Activated CD4-positive, alpha-beta T cell treated with anti-CD3 and anti-CD28 coated beads, Interleukin-2, amount 10 ng/mL, durations not matched to agents 24 days and 14 days (primary cell): ENCODE measurements around the gene BORA. TPM values are rescaled to one million over a fixed set of nuclear protein-coding genes. Genes with fewer than 3 reads are reported as not detected.
"Not testable (repeated sequence)": the region's sequence is repeated elsewhere in the genome, so short reads cannot be mapped to it uniquely, and the experiment has no call there.

Experiments
- DNase-seq: peaks from one replicate; pipeline ENCODE4 v3.0.0; 2022
- H3K27ac Mint-ChIP-seq: one replicate; pipeline ENCODE4 v1.8.0; 2022; ENCODE audit warnings: mild to moderate bottlenecking, mixed read lengths
- H3K27me3 Mint-ChIP-seq: one replicate; pipeline ENCODE4 v1.8.0; 2022; ENCODE audit warnings: mixed read lengths
- H3K36me3 Mint-ChIP-seq: one replicate; pipeline ENCODE4 v1.8.0; 2022; ENCODE audit warnings: low read depth, mild to moderate bottlenecking, mixed read lengths
- H3K4me1 Mint-ChIP-seq: one replicate; pipeline ENCODE4 v1.8.0; 2021; ENCODE audit warnings: mixed read lengths
- H3K4me3 Mint-ChIP-seq: one replicate; pipeline ENCODE4 v1.8.0; 2022; ENCODE audit warnings: mild to moderate bottlenecking, moderate library complexity, mixed read lengths
- H3K9me3 Mint-ChIP-seq: one replicate; pipeline ENCODE4 v1.8.0; 2021; ENCODE audit warnings: mixed read lengths
- intact Hi-C: fragments of 100-400 bp; cut with micrococcal nuclease; formaldehyde crosslinking; loops from one replicate; pipeline ENCODE4 v1.15.1; 2023
- total RNA-seq: library from RNA; stranded (reverse); gene quantifications from 2 replicates; pipeline ENCODE4 v1.2.3, GENCODE V29; 2022

BORA gene
- total RNA-seq, result 17.3 and 18.1 TPM in 2 replicates

DNA sequence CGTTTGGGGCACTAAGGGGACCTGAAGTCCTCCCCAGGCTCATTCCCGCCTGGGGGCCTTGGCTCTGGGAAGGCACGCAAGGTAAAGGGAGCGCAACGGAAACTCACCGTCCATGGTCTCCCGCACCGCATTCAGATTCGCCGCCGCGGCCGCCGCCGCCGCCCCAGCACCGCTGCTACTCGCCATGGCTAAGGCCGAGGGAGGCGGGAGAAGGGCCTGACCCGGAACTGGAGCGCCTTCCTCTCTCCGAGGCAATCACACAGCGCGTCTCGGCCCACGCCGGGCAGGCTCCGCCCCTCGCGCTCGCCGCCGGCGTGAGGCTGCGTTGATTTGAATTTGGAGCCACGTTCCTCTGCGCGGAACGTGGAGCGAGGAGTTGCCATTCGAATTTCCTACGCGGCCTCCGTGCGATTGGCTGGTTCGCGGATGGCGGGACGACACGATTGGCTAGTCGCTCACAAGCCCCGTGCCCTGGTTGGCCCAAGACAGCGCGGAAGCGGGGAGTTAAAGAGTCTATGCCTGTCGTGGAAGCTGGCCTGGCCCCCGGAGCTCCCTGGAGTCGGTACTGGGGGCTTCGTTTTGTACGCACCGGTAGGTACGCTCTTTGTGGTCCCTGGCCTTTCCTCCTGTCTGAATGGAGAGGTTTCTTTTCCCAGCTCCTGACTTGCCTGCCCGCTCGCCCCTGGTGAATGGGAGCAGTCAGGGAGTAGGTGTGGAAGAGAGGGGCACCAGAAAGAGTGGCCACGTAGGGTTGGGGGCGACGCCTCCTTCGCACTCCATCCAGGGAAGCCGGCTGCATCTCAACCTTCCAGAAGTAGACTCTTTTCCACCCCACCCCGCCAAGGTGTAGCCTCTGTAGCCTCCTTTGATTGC is at the start of gene BORA, which contains the start of gene MZT1:
BORA (plus strand) TSS at position 507 of the 873 bp plus-strand sequence. CDS start 1,018 bp downstream, outside the sequence.
MZT1 (minus strand) TSS at position 213 of the 873 bp plus-strand sequence; CDS start at position 186, 27 bp downstream.
- intact Hi-C loops, result loop anchor here (1.0 to 5.0 kb wide), 4 partner anchors 17 to 1405 kb away; partner anchors contain the start of genes DIS3 and KLF12
- Mint-ChIP-seq H3K4me1 (peaks cover 48% of the 10 kb centered on the region), H3K4me3 (peak within 1 kb of the TSS; percentile 96), H3K36me3 (peaks cover 42% of the 10 kb centered on the region), H3K27me3 (no peaks in the 10 kb centered on the region), H3K9me3 (no peaks in the 10 kb centered on the region), H3K27ac (peak within 1 kb of the TSS; percentile 94)
- DNase-seq, result peak; percentile 99

DNA sequence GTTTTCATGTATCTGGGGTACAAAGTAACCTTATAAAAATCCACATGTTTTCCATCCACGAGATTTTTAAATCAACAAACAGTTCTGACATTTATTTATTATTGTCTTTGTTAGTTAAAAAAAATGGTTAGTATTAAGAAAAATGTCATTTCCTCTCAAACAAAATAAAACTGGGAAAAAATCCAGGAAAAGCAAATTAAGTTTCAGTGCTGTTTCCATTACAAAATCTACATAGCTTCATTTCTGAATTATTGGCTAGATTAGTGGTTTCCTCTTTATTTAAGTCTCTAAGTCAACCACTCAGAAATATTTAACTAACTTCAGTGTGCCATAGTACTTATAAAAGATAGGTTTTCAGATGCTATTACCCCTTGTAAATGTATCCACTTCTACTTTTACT is 49.4 kb upstream of the BORA start:
- DNase-seq, result no peak
- H3K27ac Mint-ChIP-seq, result no peak overlapping the region
- H3K27me3 Mint-ChIP-seq, result no peaks in the 10 kb centered on the region
- no peak overlapping the region for H3K4me3 Mint-ChIP-seq
- H3K9me3 Mint-ChIP-seq, result no peaks in the 10 kb centered on the region
- intact Hi-C loops, result no loop called here
- H3K36me3 Mint-ChIP-seq, result no peaks in the 10 kb centered on the region
- no peaks in the 10 kb centered on the region for H3K4me1 Mint-ChIP-seq

DNA sequence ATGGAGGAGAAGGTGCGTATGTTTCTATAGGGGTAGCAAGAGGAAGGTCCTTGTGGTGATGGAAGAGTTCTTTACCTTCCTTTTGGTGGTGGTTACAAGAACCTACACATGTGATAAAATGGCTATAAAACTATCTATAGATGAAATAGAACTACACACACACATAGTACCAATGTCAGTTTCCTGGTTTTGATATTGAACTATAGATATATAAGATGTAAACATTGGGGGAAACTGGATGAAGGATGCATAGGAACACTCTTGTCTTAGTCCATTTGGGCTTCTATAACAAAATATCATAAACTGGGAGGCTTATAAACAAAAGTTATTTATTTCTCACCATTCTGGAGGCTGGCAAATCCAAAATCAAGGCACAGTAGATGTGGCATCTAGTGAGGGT is 47.4 kb upstream of the BORA start:
- intact Hi-C loops, result no loop called here
- no peaks in the 10 kb centered on the region for H3K36me3 Mint-ChIP-seq
- no peaks in the 10 kb centered on the region for H3K9me3 Mint-ChIP-seq
- DNase-seq, result no peak
- H3K4me3 Mint-ChIP-seq, result no peak overlapping the region
- H3K27ac Mint-ChIP-seq, result no peak overlapping the region
- H3K4me1 Mint-ChIP-seq, result no peaks in the 10 kb centered on the region
- H3K27me3 Mint-ChIP-seq, result peaks cover 3% of the 10 kb centered on the region

DNA sequence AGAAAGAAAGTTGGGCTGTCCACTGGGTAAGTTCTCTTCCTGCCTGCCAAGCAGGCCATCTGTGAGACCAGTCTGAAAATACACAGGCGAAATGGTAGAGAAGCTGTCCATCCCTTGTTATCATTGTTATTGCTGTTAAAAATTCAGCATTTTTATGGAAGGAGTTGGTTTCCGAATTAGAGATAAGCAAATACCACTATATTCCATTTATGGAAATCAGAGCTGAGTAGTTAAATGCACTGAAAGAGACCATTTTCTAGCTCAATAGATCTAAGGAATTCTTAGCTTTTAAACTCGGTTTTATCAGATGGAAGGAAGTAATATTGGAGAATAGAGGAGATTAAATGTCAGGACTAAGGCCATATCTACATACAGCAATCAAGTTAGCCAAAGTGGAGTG is 41.0 kb upstream of the BORA start:
- Mint-ChIP-seq H3K27ac (no peak overlapping the region), H3K27me3 (peaks cover 18% of the 10 kb centered on the region), H3K4me1 (no peaks in the 10 kb centered on the region), H3K4me3 (no peak overlapping the region), H3K9me3 (no peaks in the 10 kb centered on the region), H3K36me3 (no peaks in the 10 kb centered on the region)
- intact Hi-C loops, result no loop called here
- DNase-seq, result no peak

DNA sequence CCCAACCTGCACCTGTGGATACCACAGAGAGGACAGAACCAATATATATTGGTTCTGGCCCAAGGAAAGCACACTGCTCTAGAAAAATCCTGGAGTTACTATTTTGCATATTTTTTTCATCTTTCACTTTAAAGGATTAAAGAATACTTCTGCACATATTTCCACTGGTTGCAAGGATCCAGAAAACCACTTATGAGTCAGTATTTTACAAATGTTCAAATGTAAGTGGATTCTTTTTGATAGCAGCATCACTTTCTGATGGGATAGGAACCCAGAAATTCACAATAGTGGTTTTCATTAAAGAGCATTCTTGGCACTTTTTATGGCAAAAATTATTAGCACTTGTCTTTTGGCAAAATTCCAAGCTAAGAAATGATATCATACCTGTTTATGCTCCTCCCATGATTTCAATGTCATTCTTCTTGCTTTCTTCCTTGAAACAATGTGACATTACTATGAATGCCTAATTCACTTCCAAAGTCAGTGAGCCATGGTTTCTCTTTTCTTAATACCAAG is 38.5 kb upstream of the BORA start:
- Mint-ChIP-seq H3K27ac (no peak overlapping the region), H3K4me3 (no peak overlapping the region), H3K27me3 (peaks cover 18% of the 10 kb centered on the region), H3K9me3 (no peaks in the 10 kb centered on the region), H3K4me1 (no peaks in the 10 kb centered on the region), H3K36me3 (no peaks in the 10 kb centered on the region)
- DNase-seq, result no peak
- intact Hi-C loops, result no loop called here

DNA sequence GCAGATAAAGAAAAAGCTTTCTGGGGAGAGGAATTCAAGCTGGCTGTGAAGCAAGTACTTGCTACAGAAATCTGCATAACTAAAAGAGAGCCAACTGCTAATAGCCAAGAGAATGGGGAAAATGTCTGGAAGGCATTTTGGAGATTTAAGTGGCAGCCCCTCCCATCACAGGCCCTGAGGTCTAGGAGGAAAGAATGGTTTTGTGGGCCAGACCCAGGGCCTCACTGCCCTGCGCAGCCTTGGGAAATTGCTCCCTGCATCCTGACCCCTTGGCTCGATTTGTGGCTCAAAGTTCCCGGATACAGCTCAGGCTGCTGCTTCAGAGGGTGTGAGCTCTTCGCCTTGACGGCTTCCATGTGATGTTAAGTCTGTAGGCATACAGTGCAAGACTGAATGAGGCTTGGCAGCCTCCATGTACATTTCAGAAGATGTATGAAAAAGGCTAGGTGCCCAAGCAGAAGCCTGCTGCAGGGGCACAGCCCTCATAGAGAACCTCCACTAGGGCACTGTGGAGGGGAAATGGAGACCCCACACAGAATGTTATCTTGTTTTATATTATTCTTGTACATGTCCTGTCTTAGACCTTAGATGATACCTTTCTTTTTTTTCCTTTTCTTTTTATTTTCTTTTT is 34.7 kb upstream of the BORA start:
- intact Hi-C loops, result no loop called here
- Mint-ChIP-seq H3K4me1 (no peaks in the 10 kb centered on the region), H3K27ac (no peak overlapping the region), H3K4me3 (no peak overlapping the region), H3K9me3 (no peaks in the 10 kb centered on the region), H3K27me3 (peaks cover 9% of the 10 kb centered on the region), H3K36me3 (no peaks in the 10 kb centered on the region)
- DNase-seq, result no peak

DNA sequence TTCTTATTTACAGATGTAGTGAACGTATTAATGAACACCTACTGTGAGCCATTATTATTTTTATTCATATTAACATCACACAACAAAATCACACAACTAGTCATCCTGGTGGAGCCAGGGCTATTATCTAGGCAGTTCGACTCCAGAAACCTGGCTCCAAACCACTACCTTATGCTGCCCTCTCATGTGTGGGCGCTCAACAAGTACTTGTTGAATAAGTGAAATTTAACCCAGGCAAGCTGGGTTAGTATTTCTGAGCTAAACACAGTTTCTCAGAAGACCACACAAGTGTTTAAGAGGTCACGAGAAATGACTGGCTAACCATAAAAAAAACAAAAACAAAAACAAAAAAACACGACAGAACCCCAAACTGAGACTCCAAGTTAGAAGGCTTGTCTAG is 33.9 kb upstream of the BORA start:
- H3K9me3 Mint-ChIP-seq, result no peaks in the 10 kb centered on the region
- H3K4me3 Mint-ChIP-seq, result no peak overlapping the region
- no peaks in the 10 kb centered on the region for H3K4me1 Mint-ChIP-seq
- intact Hi-C loops, result no loop called here
- no peak overlapping the region for H3K27ac Mint-ChIP-seq
- DNase-seq, result peak; percentile 16
- H3K36me3 Mint-ChIP-seq, result no peaks in the 10 kb centered on the region
- H3K27me3 Mint-ChIP-seq, result peaks cover 9% of the 10 kb centered on the region

DNA sequence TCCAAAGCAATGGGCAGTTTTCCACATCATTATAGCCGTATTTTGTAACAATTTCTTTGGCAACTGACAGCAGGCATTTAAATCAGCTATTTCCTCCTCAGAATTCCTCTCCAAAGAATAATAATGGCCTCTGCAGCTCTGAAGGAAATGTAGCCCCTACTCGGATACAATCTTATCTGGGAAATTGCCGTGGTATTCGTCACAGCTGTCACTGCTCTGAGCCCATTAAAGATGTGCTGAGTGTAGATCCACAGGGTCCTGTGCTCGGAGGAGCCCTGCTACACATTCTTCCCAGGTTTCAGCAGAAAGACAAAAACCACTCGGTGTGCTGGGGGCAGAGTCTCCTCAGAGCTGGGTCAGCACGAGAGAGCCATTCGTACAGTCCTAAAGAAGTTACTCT is 33.4 kb upstream of the BORA start:
- H3K9me3 Mint-ChIP-seq, result no peaks in the 10 kb centered on the region

DNA sequence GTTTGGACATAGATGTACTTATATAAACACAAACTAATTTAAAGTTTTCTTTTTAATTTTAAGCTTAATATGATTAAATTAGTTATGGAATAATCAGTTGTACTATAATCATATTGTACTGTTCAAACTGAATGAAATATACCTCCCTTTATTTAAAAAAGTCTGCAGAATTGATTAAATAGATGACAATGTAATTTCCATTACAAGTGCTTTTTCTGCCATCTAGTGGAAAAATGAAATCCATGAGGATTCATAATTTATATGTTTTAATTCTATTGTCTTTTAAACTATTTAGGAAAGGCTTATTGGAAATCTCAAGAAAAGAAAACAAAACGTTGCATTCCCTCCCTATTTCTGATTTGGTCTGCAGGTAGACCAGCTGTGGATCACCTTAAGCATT is 31.1 kb upstream of the BORA start:
- intact Hi-C loops, result no loop called here
- Mint-ChIP-seq H3K9me3 (no peaks in the 10 kb centered on the region), H3K4me3 (no peak overlapping the region), H3K4me1 (no peaks in the 10 kb centered on the region), H3K27me3 (peaks cover 2% of the 10 kb centered on the region), H3K27ac (no peak overlapping the region), H3K36me3 (no peaks in the 10 kb centered on the region)
- DNase-seq, result no peak

More for the DNA sequence above, 33.4 kb upstream of the BORA start:
- Mint-ChIP-seq H3K27ac (no peak overlapping the region), H3K4me1 (no peaks in the 10 kb centered on the region), H3K4me3 (no peak overlapping the region), H3K27me3 (peaks cover 9% of the 10 kb centered on the region), H3K36me3 (no peaks in the 10 kb centered on the region)
- intact Hi-C loops, result no loop called here
- DNase-seq, result no peak

DNA sequence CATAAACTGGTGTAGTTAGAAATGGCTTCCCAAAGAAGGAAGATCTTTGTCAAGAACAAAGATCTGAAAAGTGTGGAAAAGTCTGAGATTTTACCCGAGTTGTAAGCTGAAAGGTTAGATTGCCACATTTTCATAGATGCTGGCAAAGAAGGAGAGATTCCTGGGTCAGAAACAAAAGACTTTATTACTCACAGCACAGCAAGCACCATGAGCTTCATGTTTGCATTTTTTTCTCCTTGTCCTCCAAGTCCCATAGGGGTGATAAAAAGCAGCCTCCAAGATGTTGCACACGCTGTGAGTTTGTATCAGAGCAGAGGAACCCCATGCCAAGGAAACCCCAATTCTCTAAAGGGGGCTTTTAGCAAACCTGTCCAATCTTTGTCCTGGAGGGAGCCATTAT is 29.6 kb upstream of the BORA start:
- Mint-ChIP-seq H3K9me3 (no peaks in the 10 kb centered on the region), H3K4me1 (no peaks in the 10 kb centered on the region), H3K27ac (no peak overlapping the region), H3K36me3 (no peaks in the 10 kb centered on the region), H3K4me3 (no peak overlapping the region), H3K27me3 (peaks cover 2% of the 10 kb centered on the region)
- intact Hi-C loops, result no loop called here
- DNase-seq, result no peak

DNA sequence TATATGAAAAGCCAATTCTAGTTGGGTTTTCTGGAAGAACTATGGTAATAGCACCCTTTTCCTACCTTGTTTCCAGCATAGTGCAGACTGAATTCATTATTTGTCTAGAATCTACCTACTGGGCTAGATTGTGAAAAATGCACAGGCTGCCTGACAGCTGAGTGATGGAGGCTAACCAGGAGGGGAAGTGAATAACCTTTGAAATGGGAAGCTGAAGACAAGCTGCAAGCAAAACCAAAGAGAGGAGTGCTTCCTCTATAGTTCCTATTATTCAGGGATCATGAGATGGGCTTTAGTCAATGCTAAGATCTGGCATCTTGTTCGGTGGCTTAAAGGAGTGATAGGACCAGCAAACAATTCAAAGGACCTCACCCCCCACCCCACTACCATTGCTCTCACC is 27.2 kb upstream of the BORA start:
- no peak for DNase-seq
- H3K4me3 Mint-ChIP-seq, result no peak overlapping the region
- H3K9me3 Mint-ChIP-seq, result peaks cover 1% of the 10 kb centered on the region
- no peak overlapping the region for H3K27ac Mint-ChIP-seq
- H3K4me1 Mint-ChIP-seq, result no peaks in the 10 kb centered on the region
- peaks cover 7% of the 10 kb centered on the region for H3K36me3 Mint-ChIP-seq
- intact Hi-C loops, result no loop called here
- peaks cover 2% of the 10 kb centered on the region for H3K27me3 Mint-ChIP-seq

DNA sequence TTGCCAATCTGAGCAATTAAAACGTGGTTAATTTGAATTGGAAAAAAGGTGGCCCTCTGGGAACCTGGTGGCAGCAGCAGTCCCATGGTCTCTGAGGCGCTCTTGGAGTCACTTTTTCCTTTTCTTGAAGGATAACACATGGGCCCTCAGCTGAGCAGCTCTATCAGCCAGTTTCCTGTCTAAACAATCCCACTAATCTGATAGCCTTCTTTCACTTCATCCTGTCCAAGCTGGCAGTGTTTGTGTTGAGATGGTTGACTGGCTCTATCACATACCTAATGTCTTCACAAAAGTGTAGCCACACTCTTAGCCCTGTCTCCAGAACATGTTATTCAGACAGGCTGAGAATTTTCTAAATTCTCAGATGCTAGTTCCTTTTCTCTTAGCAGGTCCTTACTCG is 10.9 kb upstream of the BORA start:
- no peak overlapping the region for H3K27ac Mint-ChIP-seq
- peaks cover 78% of the 10 kb centered on the region for H3K36me3 Mint-ChIP-seq
- H3K4me3 Mint-ChIP-seq, result no peak overlapping the region
- peaks cover 17% of the 10 kb centered on the region for H3K9me3 Mint-ChIP-seq
- intact Hi-C loops, result no loop called here
- no peaks in the 10 kb centered on the region for H3K27me3 Mint-ChIP-seq
- peaks cover 20% of the 10 kb centered on the region for H3K4me1 Mint-ChIP-seq
- DNase-seq, result no peak

DNA sequence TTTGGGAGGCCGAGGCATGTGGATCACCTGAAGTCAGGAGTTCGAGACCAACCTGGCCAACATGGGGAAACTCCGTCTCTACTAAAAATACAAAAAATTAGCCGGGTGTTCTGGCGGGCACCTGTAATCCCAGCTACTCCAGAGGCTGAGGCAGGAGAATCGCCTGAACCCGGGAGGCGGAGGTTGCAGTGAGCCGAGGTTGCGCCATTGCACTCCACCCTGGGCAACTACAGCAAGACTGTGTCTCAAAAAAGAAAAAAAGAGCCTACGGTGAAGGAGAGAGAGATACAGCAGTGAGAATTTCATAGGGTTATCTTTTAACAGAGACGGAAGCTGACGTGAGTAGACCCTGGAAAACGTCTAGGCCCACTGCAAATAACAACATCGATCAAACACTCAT is 1.5 kb upstream of the BORA start:
- H3K9me3 Mint-ChIP-seq, DNase-seq, H3K27me3 Mint-ChIP-seq: not testable (repeated sequence)
- Mint-ChIP-seq H3K4me3 (peak overlapping the region; percentile 96), H3K36me3 (peaks cover 40% of the 10 kb centered on the region), H3K4me1 (peaks cover 50% of the 10 kb centered on the region), H3K27ac (peak overlapping the region; percentile 94)
- intact Hi-C loops, result loop anchor here (5.0 kb wide), 1 partner anchor 1406 kb away; the partner anchor contains the start of gene KLF12
